Hematopoietic multipotent progenitor cell treated with erythropoietin and hydrocortisone succinate and interleukin-3 and kit ligand, for 17 days (in vitro differentiated cells): Measurements from ENCODE around the gene PHC1.

Source experiments
- DNase-seq: peaks from one replicate; pipeline ENCODE4 v3.0.0-alpha.2; 2015; ENCODE audit warnings: low spot score

PHC1 gene

DNA sequence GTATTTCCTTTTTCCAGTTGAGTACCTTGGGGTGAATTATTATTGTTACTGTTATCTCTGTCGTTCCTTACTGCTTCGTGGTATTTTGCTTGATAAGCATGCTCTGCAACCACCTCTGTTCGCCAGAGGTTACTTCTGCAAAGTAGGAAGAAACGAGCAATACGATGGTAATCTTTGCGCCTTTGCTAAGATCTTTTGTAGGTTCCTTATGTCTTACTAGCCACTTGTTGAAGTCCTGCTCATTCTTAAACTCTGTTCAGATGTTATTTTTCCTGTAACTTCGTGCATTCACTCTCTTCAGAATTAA is 35.9 kb downstream of the PHC1 start:
- DNase-seq = no peak

DNA sequence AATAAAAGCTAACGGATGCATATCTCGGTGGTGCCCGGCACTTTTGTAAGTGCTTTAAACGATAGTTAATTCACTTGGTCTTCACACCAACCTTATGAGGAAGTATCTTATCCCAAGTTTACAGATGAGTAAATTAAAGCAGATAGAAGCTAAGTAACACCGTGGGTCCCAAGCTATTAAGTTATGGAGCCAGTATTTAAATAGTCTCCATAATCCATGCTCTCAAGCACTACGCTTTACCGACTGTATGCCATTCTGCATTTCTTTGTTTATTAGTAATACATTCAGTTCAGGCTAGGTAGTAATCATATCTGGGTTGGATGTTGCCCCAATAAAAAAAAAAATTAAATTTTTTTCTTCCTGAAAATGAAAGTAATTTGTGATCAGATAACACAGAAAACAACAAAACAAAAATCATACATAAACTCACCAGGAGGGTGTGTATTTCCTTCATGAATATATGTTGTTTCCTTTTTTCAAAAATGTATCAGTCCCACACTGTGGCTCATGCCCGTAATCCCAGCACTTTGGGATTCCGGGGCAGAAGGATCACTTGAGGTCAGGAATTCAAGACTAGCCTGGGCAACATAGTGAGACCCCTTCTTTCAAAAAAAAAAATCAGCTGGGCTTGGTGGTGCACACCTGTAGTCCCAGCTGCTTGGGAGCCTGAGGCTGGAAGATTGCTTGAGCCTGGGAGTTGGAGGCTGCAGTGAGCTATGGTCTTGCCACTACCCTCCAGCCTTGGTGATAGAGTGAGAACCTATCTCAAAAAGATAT is 36.6 kb downstream of the PHC1 start:
- peak; percentile 8 for DNase-seq

DNA sequence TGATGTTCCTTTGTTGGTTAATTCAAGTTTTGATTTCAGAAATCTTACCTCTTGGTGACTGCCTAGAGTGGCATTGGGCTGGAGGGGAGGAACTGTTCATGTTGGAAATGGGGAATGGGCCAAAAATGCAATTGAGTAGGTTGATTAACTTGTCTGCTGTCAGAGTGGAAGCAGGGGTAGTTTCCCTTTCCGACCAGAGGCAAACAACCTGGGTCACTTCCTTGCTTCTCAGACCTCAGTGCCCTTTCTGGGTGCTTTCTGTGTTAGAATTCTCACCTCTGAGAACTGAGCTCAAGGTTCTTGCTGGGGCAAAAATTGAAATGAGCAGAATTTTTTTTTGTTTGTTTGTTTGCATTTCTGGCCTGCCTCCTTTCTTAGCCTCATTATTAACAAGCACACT is 37.4 kb downstream of the PHC1 start:
- DNase-seq = no peak

DNA sequence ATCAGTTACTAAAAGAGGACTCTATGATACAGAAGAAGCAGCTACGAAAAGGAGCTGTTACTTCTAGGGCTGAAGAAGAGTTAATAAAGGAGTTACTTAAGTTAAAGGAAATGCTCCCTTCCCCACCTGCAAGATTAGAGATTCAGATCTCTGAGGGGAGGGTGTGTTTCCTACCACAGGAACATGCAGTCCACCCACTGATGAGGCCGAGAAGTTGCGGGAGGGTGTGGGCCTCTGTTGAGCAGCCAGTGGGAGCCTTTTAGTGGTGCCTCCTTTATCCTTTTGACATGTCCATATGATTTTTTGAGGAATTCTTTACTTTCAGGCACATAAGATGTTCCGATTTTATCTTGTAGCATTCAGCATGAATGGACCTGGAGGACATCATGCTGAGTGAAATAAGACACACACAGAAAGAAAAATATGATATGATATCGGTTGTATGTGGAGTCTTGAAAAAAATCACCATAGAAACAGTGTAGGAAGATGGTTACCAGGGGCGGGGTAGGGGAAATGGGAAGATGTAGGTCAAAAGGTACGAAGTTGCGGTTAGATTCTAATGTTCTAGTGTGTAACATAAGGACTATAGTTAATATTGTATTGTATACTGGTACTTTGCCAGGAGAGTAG is 39.6 kb downstream of the PHC1 start:
- DNase-seq = no peak

DNA sequence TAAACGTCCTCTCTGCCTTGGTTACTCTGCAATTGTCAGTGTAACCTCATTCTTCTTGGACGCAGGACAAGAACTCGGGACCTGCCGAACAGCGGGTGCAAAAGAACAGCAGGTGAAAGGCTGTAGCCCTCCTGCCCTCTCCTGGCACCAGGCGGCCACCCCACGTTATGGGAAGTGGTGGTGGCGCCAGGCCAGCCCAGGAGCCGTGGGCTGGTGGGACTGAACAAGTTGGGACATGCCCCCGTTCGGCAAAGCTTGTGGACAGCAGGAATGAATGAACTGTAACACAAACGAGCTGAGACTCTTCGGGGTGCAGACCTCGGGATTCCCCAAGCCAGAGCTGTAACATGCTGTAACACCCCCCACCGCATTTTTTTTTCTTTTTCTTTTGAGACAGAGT is 41.8 kb downstream of the PHC1 start:
- no peak for DNase-seq

DNA sequence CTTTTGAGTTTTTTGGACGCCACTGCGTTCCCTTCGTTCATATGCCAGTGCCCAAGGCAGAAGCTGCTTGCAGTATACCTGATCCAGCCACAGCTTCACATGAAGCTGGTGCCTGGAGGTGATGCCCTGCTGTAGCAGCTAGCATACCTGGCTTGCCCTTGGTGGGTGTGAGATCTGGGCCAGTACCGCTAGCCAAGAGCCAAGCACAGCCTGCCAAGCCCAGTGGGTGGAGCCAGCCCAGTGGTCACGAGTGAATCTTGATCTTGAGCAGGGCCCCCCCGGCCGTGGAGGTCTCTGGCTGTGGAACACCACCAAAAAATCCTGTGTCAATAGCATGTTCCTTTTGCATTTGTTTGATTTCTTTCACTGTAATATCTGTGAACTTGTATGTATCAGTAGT is 42.5 kb downstream of the PHC1 start:
- DNase-seq = no peak

DNA sequence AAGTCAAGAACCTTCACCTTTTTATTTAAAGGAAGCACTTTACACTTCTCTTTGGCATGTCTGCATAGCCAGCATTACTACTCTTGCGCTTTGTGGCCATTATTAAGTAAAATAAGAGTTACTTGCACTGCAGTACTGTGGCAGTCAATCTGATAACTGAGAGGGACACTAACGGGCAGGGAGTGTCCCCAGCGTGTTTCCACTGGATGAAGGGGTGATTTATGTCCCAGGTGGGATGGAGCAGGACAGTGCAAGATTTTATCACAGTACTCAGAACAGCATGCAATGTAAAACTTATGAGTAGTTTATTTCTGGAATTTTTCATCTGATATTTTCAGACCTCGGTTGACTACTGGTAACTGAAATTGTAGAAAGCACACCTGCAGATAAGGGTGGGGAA is 43.3 kb downstream of the PHC1 start:
- no peak for DNase-seq

DNA sequence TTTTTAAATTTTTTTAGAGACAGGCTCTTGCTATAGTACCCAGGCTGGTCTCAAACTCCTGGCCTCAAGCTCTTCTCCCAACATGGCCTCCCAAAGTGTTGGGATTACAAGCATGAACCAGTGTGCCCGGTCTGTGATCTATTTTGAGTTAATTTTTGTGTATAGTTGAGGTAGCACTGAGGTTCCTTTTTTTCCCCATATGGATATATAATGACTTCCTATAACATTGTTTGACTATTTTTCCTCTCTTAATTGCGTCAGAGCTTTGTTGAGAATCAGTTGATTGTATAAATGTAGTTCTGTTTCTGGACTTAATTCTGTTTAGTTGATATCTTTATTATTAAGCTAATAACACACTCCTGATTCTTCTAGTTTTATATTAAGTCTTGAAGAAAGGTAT is 43.8 kb downstream of the PHC1 start:
- no peak for DNase-seq

DNA sequence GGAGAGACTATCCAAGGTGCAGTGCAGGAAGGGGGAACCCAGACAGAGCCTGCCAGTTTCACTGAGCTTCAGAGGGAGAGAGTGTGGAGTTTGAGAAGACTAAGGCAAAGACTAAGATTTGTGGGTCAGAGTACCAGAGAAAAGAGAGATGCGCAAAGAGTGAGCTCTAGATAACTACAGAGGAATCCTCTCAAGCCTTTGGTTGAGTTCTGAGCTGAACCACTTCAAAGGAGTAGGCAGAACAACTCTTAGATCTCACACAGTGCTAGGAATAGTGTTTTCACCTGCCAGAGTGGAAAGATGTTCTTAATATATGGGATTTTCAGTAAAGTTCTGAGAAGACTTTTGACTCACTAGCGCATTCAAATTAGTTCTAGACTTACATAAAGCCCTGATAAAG is 45.9 kb downstream of the PHC1 start:
- no peak for DNase-seq

DNA sequence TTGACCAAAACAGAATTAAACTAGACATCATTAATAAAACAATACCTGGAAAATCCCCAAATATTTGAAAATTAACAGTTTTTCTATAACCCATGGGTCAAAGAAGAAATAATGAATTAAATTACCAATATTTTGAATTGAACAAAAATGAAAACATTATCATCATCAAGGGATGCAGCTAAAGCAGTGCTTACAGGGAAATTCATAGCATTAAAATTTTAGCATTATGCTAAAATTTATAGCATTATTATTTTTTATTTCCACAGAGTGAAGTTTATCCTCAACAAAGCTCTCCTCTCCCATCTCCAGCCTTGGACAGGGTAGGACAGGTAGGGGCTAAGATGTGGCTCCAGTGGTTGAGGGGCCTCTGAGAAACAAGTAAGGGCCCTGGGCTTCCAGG is 54.5 kb downstream of the PHC1 start:
- no peak for DNase-seq

DNA sequence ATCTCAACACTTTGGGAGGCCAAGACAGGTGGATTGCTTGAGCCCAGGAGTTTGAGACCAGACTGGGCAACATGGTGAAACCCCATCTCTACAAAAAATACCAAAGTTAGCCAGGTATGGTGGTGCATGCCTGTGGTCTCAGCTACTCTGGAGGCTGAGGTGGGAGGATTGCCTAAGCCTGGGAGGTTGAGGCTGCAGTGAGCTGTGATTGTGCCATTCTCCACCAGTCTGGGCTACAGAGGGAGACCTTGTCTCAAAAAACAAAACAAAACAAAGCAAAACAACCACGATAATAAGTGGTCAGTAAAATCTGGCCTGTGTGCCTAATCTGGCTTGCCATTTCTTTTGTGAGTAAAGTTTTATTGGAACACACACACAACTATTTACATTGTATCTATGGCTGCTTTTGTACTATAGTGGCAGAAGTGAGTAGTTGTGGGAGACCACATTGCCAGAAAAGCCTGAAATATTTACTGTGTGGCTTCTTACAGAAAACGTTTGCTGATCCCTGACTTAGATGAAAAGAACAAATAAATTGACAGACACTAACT is 55.6 kb downstream of the PHC1 start:
- DNase-seq = no peak

DNA sequence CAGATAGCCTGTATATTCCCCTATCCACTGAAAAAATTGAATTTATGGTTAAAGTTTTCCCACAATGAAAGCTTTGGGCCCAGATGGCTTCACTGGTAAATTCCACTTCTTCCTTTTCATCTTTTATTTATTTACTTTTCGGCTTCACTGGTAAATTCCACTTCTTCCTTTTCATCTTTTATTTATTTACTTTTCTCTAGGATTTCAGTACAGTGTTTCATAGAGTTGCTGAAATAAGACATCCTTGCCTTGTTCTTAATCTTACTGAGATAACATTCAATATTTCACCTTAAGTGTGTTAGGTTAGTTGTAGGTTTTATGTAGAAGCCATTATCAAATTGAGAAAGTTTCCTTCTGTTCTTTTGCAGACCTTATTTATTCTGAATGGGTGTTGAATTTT is 56.1 kb downstream of the PHC1 start:
- DNase-seq = no peak

DNA sequence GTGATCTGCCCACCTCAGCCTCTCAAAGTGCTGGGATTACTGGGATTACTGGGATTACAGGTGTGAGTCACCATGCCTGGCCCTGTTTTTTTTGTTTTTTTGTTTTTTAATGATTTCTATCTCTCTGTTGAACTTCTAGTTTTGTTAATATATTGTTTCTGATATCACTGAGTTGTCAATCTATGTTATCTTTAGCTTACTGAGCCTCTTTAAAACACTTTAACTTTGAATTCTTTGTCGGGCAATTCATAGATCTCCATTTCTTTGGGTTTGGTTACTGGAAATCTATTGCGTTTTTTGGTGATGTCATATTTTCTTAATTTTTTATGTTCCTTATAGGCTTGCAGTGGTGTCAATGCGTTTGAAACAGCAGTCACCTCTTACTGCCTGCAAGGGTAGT is 65.8 kb downstream of the PHC1 start:
- no peak for DNase-seq

DNA sequence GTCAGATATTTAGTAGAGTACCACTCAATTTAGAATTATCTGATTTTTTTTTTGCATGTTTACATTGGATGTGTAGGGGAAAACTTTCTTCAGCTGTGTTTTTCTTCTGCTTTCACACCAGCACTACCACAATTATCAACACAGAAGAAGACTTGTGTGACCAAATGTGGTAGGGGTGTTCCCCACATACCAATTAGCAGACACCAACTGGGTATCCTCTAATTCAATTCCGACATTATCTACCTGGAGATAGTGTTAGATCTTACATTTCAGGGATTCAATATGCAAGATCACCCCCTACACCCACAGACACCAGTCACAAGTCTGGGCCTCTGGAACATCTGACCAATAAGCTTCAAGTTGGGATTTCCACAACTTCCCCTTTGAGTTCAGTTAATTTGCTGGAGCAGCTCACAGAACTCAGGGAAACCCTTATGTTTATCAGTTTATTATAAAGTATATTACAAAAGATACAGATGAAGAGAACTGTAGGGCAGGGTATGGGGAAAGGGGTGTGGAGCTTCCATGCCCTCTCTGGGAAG is 71.0 kb downstream of the PHC1 start:
- DNase-seq = no peak

DNA sequence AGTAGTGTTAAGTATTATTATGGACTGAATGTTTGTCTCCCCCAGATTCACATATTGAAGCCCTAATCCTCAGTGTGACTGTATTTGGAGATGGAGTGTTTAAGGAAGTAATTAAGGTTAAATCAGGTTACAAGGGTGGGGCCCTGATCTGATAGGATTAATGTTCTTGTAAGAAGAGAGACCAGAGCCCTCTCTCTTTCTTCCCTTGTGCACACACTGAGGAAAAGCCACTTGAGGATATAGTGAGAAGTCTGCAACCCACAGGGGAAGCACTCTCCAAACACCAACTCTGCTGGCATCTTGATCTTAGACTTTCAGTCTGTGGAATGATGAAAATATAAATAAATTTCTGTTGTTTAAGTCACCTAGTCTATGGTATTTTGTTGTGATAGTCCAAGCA is 72.9 kb downstream of the PHC1 start:
- no peak for DNase-seq

DNA sequence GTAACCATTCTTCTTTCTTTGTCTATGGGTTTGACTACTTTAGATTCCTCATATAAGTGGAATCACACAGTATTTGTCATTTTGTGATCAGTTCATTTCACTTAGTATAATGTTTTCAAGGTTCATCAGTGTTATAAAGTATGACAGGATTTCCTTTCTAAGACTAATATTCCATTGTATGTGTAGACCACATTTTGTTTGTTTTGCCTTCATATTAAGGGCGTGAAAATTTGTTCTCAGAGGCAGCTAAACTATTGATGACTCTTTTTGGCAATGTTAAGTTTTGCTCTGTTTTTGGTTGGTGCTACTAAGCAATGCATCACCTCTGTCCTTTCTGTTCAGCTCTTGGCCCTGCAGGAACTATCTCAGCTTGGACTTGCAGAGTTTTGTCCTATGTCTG is 73.4 kb downstream of the PHC1 start:
- no peak for DNase-seq

DNA sequence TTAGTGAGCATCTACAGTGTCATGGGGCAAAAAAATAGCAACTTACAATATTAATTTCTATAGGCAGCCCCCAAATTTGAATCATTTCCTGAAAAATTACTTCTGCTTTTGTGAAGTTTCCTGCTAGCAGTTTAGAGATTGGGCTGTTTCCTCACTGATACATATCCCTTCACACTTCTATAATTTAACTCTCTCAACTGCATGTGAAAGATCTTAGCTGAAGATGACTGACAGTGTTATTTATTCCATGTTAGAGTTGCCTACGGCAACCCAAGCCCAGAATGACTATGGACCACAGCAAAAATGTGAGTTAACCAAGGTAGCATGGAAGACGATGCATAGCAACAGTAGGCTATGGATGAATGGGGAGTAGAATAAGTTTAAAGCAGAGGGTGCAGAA is 75.1 kb downstream of the PHC1 start, which contains the start of gene KLRG1:
Gene KLRG1, plus strand, starts transcription at position 134 of the 400 bp plus-strand sequence. Its CDS starts 90 bp downstream, at position 224.
- DNase-seq = no peak
